Activated CD4-positive, alpha-beta T cell treated with anti-CD3 and anti-CD28 coated beads, Interleukin-2, Interleukin-6, amounts not matched to agents 100 ng/mL and 50 ng/mL, durations not matched to agents 16 hours and 8 hours (primary cell): Measurements from ENCODE around the gene ABL2.
A peak's percentile ranks its signal among the peaks of the same experiment; 100 is the strongest.

Source experiments
- DNase-seq: peaks from one replicate; pipeline ENCODE4 v3.0.0-alpha.2; 2020

ABL2 gene

DNA sequence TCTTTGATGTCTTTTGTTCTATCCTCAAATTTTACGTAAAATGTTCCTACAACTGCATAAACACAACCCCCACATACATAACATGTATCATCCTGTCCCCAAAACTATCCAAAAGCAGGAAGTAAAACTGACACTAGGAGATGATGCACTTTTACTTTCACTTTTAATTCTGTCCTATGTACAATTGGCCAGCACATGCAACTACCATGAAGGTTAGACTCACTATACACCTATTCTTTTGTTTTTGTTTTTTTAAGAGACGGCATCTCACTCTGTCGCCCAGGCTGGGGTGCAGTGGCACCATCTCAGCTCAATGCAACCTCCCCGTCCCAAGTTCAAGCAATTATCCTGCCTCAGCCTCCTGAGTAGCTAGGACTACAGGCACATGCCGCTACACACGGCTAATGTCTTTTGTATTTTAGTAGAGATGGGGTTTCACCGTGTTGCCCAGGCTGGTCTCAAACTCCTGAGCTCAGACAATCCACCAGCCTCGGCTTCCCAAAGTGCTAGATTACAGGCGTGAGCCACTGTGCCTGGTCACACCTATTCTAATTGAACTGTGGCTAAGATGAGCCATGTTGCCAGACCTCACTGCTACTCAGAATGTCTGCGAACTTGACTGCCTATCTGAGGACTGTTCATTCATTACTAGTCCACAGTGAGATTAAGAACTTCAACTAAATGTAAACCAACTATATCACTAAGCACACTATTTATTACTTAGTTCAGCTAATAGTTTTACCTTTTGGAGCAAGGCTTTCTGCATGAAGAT lies 99.6 kb downstream of the ABL2 start:
- peak; percentile 59 for DNase-seq

DNA sequence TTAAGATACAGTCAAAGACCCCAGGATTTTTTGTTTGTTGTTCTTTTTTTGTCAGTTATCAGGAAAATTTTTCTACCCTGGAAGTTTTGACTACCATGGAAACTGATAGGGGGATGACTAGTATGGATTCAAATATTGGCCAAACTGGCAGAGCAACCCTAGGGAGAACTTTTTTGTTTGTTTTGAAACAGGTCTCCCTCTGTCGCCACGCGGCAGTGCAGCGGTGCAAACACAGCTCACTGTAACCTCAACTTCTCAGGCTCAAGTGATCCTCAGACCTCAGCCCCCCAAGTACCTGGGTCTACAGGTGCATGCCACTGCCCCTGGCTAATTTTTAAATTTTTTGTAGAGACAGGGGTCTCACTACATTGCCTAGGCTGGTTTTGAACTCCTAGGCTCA lies 101.0 kb downstream of the ABL2 start:
- no peak for DNase-seq

DNA sequence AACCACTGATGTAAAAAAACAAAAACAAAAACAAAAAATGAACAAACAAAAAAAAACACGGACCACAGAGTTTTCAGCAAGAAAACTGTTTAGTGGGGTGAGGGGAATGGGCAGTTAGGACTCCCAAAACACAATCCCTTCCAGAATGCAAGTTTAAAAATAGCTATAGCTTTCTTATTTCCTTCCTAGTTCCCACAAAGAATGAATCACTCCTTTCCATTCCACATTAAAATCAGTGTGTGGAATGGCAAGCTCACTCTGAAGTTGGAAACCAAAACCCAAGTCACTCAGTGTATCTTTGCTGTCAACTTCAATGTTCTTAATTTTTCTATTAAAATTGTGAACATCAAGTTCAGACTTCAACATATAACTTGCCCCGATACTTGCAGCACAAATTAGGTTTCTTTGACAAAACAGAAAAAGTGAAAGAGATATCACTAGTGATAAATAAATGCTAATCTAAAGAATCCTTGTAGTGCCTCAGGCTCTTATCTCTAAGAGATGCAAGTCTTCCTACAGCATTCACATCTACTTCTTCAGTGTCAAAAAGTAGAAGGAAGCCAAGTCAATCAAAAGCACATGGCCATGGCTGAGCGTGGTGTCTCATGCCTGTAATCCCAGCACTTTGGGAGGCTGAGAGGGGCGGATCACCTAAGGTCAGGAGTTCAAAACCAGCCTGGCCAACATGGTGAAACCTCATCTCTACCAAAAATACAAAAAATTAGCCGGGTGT lies 102.1 kb downstream of the ABL2 start:
- no peak for DNase-seq

DNA sequence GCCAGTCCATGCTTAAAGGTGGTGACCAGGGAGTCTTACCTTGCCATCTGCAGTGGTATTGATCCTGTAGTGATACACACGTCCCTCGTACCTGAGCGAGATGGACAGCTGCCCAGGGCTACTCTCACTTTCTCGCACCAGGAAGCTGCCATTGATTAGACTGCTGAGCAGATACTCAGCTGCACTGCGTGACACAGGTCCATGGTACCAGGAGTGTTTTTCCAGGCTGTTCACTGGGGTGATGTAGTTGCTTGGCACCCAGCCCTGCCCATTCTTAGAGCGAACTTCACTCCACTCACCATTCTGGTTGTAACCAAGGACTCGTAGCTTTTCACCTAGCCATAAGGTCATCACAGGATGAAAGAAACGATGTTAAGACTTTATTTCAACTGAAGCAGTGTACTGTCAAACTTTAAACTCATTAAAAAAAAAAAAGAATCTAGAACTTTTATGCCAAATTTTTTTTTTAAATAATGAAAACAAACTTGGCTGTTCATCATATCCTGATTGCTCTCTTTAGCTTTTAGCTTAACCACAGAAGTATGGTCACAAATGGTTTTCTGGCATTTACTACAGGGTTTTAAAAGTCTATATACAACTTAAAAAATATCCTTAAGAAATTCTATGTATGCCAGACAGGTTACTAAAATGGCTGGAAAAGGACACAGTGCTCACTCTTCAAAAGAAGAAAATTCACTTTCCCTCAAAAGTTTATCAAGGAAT lies 103.0 kb downstream of the ABL2 start:
- no peak for DNase-seq

DNA sequence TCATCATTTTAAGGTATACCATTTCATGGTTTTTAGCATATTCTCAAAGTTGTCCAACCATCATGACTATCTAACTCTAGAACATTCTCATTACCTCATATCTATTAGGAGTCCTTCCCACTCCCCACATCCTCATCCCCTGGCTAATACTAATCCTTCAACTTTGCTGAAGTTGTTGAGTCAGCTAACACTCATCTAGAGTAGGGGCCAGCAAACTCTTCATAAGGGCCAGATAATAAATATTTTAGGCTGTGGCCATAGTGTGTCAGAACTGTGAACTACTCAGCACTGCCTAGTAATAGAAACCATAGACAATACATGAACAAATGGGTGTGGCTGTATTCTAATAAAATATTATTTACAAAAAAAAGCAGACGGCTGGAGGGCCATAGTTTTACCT lies 104.6 kb downstream of the ABL2 start:
- DNase-seq: no peak

DNA sequence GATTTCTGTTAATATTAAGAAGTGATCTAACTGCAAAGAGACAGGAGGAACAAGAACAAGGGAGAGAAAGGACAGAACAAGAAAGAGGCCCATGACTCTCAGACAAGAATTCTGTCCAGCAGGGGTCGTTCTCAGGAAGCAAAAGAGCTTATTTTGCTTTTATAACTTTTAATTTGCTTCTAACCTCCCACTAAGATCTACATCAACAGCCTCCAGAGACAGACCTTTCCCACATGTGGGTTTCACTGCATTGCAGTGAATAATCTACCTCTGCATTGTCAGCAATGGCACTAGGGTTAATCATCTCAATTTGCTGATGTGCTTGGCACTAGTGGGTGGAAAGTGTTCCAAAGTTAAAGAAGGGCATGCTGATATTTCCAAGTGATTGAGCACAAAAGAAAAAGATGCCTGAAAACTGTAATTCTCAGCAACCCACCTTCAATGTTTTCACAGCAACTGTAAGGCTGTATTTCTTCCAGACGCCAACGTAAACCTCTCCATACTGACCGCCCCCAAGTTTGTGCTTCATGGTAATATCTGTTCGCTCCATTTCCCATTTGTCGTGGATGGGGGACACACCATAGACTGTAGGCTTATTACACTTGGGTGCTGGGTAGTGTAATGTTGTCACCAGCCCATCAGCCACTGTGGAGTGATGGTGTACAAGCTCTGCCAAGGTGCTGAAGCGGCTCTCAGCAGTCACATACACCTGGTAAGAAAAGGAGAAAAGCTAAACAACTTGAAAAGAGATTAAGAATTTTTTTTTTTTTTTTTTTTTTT lies 108.1 kb downstream of the ABL2 start:
- DNase-seq: peak; percentile 44

DNA sequence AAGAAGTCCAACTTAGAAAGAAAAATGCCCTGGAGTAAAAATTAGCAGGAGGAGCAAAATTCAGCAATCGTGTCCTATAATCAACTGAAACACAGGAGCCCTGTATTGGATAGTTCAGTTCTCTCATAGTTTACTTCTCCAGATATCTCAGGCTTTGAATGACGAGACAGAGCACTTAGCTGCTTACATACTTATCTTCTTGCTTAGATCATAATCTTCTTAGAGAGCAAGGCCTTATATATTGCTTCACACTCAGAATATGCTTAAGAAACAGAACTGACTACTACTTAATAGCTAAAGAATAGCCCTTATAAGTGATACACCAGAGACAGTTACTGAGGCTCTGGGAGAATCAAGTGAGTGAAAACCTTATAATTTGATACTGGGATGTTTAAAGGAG lies 108.7 kb downstream of the ABL2 start:
- no peak for DNase-seq

DNA sequence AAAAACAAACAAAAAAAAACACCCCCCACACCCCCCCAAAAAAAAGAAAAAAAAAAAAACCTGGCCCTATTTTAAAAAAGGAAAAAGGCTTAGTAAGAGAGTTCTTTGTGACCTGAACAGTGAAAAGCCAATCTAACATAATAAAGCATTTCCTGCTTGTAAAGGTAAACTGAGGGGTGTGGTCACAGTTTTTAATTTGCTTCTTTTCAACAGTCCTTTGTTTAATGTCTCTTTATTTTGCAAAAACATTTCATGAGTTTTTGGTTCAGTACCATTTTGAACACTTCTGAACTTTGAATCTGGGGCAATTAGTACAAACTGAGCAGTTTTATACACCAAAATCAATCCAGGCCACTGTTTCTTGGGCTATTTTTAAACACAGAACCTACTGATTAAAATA lies 110.0 kb downstream of the ABL2 start:
- DNase-seq: no peak

DNA sequence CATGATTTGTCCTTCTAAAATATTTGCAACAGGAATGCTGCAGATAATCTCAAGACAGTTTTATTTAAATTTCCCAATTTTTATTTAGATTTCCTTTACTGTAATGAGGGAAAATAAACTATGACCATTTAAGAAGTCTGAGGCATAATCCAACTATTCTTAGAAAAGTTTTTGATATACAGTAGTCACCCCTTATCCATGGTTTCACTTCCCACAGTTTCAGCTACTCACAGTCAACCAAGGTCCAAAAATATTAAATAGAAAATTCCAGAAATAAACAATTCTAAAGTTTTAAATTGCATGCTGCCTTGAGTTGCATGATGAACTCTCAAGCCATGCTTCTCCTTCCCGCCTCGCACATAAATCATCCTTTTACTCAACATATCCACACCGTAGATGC lies 114.3 kb downstream of the ABL2 start:
- DNase-seq: no peak

DNA sequence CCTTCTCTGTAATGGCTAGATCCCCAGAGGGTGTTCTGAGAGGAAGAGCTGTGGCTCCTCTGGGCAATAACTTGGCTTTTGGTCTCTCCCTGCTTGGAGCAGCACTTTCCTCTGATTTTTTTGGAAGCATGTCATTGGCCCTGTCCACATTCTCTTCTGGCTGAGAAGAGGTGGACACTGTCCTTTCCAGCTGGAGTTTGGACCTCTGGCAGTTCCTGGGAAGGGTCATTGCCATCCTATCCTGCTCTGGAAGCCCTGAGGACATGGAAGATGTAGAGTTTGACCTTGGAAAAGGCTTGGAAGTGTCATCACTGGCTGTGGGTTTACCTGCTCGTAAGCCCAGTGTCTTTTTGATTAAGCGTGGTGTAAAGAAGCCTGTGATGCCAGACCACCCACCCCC lies 120.8 kb downstream of the ABL2 start:
- DNase-seq: no peak

DNA sequence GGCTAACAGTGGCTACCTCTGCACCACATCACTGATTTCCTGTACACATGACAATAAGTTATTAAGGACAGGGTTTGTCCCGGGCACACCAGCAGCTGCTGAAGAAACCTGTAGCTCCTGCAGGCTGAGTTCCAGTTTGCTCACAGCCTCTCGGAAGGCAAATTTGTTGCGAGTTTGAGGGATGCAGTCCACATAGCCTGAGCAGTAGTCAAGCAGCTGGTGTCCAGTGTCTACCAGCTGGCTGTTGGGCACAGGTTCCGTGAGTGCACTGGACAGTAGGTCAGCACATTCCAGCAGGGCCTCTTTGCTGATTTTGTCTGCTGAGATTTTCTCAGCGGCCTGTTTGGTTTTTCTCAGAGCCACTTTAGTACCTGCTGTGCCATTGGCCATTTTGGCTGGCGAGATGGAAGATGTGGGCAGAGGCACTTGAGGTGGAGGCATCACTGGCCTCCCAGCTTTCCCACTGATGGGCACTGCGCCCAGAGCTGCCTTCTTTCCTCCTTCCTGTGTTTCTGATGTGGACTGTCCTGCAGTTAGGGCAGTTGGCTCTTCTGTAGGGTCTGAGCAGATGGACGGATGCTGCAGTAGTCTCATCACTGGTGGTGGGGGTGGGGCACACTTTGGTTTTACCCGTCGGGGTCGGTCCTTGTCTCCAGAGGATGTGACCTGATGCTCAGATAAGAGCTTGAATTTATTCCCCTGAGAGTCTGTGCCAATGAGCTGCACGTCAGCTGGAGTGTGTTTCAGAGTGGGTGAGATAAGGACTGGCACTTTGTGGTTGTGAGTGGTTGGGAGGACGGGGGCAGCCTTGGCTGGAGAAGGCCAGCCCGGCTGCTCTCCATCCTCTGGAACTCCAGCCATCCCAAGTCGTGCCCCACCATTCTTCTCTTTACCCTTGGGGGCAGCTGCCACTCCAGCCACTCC lies 121.5 kb downstream of the ABL2 start:
- no peak for DNase-seq

DNA sequence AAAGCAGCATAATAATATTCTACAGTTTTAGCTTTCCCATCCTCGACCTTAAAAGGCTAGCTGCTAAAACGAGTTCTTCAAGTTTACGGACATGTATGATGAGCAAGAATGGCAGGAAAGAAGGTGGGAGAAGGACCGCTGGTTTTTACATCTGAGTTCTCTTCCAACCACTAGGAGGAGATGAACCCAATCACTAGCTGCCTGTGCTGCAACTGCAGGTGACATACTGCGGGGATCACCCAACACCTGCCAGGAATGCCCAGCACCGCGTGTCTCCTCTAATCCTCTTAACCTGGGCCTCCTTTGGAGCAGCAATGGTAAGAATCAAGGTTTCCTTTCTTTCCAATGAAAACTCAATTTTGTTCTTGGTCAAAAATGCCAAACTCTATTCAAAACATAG lies 124.1 kb downstream of the ABL2 start:
- no peak for DNase-seq

DNA sequence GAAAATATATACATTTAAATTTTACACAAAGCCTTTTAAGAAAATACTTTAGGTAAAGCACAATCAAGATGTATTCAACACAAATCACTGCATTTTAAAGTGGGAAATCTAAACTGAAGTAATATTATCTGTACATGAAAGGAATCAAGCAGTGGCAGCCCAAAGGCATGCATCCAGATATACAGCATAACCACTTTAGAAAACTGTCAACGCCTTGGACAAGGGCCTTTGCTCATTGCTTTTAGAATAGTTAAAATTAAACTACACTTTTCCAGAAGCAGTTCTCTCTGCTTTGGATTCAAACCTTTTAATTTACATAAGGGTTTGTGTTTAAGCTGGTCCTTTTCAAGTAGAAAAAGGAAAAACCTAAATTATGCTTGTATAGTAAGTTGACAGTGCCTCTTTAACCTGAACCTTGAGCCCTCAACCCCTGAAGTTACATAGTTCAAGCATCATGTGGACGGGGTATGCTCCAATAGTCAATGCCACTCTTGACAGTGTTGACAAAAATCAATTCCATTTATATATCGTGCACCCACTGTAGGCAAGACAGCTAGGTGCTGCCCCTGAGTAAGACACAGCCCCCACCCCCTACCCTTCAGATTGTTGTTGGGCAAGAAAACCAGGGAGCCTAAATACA lies 124.7 kb downstream of the ABL2 start:
- no peak for DNase-seq

DNA sequence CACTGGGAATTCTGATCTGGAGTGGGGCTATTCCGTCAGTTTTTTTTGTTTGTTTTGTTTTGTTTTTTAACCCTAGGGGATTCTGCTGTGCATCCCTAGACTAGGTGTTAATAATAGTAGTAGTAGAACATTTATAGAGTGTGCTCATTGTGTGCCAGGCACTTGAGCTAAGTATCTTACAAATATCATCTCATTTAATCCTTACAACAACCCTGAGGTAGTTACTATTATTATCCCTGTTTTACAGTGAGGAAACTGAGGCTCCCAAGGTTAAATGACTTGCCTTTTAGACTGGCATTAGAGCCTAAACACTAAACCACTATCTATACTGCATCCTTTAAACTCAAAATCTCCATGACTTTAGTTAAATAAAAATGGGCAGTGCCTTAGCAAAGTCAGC lies 125.5 kb downstream of the ABL2 start:
- DNase-seq: no peak

DNA sequence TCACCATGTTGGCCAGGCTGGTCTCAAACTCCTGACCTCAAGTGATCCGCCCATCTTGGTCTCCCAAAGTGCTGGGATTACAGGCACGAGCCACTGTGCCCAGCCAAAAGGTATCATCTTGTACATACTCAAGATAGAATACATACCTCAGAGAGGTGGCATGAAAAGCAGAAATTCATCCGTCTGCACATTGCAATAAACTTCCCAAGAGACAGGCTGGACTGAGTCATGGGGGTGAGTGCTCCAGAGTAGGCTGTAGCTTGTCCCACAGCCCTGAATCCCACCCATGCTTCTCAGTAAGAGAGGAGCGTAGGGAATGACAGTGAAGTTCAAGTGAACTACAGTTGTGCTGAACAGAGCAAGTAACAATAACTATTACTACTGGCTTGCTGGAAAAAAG lies 127.9 kb downstream of the ABL2 start:
- no peak for DNase-seq

DNA sequence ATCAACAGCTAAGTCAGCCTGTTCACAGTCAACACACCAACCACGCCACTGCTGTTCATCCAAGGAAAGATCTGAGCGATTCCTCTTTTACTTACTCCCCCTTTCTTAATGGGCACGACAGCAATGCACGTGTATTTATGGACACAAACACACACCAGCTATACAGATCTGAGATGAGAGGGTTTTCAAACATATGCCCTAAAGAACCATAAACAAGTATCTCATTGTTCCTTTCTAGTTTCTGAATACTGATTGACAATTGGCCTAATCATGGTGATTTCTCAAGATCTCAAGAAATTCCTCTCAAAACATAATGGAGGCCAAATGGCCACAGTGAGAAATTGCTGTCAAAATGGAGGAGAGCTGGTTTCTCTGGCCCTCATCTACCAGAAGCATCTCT lies 129.6 kb downstream of the ABL2 start:
- no peak for DNase-seq

DNA sequence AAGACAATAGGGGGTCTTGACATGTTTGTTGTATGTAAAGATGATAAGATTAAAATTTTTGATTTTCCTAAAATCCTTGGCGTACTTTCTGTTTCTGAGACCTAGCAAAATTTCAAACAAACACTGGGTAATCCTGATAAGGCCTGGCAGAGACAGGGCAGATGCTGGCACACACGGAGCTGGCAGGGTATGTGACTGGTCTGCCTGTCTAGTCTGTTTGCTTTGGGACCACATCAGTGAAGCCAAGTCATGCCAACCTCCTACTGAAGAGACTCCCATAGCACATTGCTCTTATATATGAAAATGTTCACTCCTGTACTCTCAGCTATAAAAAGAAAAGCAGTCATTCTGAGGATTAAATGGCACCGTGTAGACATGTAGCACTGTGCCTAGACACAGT lies 133.6 kb downstream of the ABL2 start:
- DNase-seq: no peak

DNA sequence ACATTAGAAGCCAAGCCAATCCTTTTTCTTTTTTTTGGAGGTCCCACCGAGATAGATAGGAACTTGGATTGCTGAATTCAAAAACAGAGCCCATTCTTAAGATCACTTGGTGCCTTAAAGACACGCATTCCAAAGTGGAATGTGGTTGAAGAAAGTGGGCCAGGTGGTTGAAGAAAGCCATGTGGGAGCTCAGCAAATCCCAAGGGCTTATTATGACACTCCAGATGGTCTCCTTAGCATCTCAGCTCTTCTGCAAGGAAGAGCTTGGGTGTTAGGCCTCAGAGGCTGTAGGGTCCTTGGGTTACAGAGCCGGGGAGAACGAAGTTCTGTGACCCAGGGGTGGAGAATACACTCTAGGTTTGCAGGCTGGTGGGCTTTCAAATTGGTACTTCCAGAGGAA lies 134.1 kb downstream of the ABL2 start:
- DNase-seq: no peak

DNA sequence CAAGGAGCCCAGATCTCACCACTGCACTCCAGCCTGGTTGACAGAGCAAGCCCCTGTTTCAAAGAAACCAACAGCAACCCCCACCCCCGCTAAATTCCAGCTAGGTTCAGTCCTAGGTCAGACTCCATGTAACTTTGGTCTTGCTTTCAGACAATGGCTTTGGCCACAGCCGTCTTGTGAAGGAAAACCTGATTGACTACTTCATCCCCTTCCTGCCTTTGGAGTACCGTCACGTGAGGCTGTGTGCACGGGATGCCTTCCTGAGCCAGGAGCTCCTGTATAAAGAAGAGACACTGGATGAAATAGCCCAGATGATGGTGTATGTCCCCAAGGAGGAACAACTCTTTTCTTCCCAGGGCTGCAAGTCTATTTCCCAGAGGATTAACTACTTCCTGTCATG lies 134.7 kb downstream of the ABL2 start:
- no peak for DNase-seq

DNA sequence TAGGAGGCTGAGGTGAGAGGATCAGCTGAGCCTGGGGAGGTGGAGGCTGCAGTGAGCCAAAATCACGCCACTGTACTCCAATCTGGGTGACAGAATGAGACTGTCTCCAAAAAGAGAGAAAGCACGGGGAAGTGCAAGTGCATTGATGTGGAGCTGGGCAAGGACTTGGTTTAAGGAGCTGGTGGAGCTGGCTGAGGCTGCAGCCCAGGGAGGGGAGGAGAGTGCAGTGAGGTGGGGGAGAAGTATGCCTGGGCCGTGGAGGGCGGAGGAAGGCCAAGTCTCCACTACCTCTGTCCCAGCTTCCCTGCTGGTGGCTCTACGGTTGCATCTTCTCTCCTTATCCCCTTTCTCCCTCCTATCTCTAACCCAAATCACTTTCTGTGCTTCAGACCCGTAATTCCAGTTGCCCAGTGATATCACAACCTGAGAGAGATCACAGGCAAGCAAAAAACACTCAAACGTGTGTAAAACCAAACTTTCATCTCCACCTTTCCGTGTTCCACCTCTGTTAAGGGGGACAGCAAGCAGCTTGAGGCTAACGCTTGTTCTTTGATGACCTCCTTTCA lies 136.5 kb downstream of the ABL2 start:
- DNase-seq: no peak

DNA sequence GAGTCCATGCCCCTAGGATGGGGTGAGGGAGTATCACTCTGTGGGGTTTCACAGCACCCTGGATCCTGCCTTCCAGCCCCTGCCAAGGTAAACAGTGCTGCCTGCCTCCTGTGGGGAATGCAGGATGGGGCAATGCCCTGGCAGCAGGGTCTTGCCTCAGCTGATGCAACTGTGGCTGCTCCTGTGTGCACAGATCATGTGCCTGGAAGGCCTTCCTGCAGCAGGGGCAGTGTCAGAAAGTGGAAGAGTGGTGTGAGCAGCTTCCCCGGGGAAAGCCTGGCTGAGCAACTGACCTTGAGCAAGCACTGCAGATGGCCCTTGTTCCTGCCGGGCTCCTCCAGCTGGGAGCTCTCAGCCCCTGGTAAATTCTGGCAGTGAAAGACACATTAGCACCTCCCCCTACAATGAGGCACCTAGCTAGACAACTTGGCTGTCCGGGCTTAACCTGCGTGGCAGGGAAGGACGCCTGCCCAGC lies 137.7 kb downstream of the ABL2 start:
- DNase-seq: no peak
